ENCODE results near the gene TADA2B. TPM values are rescaled to one million over a fixed set of nuclear protein-coding genes. Genes with fewer than 3 reads are reported as not detected.

TADA2B gene
- total RNA-seq, 4 donors from 2014 or later = 17.5 to 26.6 (median 23.9) TPM

DNA sequence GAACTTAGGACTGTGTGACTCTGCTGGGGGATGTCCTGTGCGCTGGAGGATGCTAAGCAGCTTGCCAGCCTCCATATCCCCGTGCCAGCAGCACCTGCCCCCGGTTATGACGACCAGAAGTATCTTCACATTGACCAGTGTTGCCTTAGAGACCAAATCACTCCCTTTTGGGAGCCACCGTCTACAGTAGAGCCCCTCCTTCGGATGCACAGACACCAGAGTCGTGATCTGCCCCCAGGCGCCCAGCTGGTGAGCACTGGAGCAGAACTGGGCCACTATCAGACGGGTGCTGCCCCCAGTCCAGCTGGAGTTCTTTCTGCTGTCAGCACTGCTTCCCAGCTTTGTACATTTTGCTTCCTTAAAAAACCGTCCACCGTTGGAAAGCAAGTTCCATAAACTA, 30.0 kb upstream of the TADA2B start:
- Histone ChIP-seq H3K4me1 (no peaks in the 10 kb centered on the region), H3K4me3 (no peak overlapping the region), H3K27me3 (no peaks in the 10 kb centered on the region), H3K9me3 (no peaks in the 10 kb centered on the region), H3K27ac (no peak overlapping the region), H3K36me3 (peaks cover 89% of the 10 kb centered on the region)
- no peak for DNase-seq (ENCODE audit: low spot score in 2 of 2)
- WGBS = 93% methylated on average over 6 of the region's 11 CpGs
- TF ChIP-seq EP300 (IDR thresholded peaks at IDR 0.05) (no peak), POLR2A (IDR thresholded peaks at IDR 0.05) (no peak), POLR2AphosphoS5 (IDR thresholded peaks at IDR 0.05) (no peak)
- TF ChIP-seq, protein P1, sequence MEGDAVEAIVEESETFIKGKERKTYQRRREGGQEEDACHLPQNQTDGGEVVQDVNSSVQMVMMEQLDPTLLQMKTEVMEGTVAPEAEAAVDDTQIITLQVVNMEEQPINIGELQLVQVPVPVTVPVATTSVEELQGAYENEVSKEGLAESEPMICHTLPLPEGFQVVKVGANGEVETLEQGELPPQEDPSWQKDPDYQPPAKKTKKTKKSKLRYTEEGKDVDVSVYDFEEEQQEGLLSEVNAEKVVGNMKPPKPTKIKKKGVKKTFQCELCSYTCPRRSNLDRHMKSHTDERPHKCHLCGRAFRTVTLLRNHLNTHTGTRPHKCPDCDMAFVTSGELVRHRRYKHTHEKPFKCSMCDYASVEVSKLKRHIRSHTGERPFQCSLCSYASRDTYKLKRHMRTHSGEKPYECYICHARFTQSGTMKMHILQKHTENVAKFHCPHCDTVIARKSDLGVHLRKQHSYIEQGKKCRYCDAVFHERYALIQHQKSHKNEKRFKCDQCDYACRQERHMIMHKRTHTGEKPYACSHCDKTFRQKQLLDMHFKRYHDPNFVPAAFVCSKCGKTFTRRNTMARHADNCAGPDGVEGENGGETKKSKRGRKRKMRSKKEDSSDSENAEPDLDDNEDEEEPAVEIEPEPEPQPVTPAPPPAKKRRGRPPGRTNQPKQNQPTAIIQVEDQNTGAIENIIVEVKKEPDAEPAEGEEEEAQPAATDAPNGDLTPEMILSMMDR (IDR thresholded peaks at IDR 0.05) = no peak

DNA sequence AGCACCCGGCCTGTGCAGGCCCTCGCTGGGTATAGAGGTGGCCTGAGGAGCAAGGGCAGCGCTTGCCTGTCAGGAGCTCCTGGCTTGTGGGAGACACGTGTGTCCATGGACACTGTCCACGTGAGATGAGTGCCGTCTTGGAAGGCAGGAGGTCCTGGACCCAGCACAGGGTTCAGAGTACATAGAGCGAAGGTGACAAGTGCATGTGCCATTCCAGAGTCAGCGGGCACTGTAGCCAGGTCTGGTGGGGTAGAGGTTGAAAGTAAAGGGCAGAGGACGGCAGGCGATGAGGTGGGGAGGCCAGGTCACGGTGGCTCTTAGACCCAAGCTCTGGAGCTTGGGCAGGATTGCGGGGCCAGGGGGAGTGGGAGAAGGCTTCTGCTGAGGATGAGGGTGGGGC, 28.4 kb upstream of the TADA2B start:
- H3K4me1 ChIP-seq = no peaks in the 10 kb centered on the region
- H3K4me3 ChIP-seq = no peak overlapping the region
- no peaks in the 10 kb centered on the region for H3K27me3 ChIP-seq
- peaks cover 88% of the 10 kb centered on the region for H3K36me3 ChIP-seq
- no peak overlapping the region for H3K27ac ChIP-seq
- no peak for DNase-seq (ENCODE audit: low spot score in 2 of 2)
- TF ChIP-seq POLR2A (IDR thresholded peaks at IDR 0.05) (no peak), POLR2AphosphoS5 (IDR thresholded peaks at IDR 0.05) (no peak), EP300 (IDR thresholded peaks at IDR 0.05) (no peak)
- TF ChIP-seq, protein P1 (IDR thresholded peaks at IDR 0.05) = no peak
- H3K9me3 ChIP-seq = no peaks in the 10 kb centered on the region
- 98% methylated on average over 12 of the region's 12 CpGs for WGBS

DNA sequence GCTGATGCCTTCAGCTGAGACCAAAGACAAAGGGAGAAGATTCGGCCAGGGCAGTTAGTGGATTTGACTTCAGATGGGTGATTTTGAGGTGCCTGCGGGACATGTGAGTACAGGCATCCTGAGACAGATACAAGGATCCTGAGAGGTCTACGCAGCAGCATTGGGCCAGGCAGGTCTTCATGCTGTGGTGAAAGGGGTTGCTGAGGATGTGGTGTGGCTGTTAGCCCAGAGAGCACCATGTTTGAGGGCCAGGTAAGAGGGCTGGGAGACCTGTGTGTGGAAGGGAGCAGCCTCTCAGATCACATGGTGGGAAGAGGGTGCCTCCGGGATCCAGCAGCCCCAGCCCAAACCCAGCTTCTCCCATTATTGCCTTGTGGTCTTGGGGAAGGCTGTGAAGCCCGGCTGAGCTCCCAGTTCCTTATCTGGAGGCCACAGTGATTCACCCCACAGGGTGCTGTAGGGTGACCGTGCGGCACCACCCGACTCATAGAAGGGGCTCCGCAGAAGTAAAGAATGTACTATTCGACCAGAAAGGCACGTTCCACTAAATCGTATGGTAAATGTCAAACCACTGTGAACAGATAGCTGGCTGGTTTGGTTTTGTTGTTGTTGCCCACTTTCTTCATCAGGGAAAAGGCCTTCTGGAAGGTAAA, 27.7 kb upstream of the TADA2B start:
- WGBS = 96% methylated on average over 10 of the region's 12 CpGs

DNA sequence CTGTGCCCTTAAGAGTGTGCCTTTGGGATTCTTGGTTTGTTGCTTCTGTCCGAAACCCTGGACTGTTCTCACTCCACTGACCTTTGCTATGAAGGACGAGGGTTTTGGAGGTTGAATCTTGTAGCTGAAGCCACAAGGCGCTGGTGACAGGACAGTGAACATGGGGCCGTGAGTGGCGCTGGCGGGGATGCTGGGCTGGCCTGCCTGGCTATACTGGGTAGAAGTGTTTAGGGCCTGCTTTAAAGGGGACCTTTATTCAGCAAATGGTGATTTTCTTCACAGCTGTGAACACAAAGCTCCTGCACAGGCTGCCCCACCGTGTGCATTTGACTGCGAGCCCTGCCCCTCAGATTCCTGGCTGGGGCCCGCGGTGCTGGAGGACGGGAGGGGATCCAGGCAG, 27.1 kb upstream of the TADA2B start:
- H3K27ac ChIP-seq = no peak overlapping the region
- H3K4me1 ChIP-seq = no peaks in the 10 kb centered on the region
- H3K4me3 ChIP-seq = no peak overlapping the region
- H3K36me3 ChIP-seq = peaks cover 85% of the 10 kb centered on the region
- TF ChIP-seq POLR2A (IDR thresholded peaks at IDR 0.05) (no peak), POLR2AphosphoS5 (IDR thresholded peaks at IDR 0.05) (no peak), EP300 (IDR thresholded peaks at IDR 0.05) (no peak)
- TF ChIP-seq, protein P1 (IDR thresholded peaks at IDR 0.05) = no peak
- no peak for DNase-seq (ENCODE audit: low spot score in 2 of 2)
- no peaks in the 10 kb centered on the region for H3K9me3 ChIP-seq
- 88% methylated on average over 11 of the region's 11 CpGs for WGBS
- no peaks in the 10 kb centered on the region for H3K27me3 ChIP-seq

More for the DNA sequence above, 27.7 kb upstream of the TADA2B start:
- no peak overlapping the region for H3K27ac ChIP-seq
- no peak for TF ChIP-seq EP300 (IDR thresholded peaks at IDR 0.05)
- TF ChIP-seq POLR2A (IDR thresholded peaks at IDR 0.05) = no peak
- TF ChIP-seq, protein P1 (IDR thresholded peaks at IDR 0.05) = no peak
- no peak for TF ChIP-seq POLR2AphosphoS5 (IDR thresholded peaks at IDR 0.05)
- no peak for DNase-seq (ENCODE audit: low spot score in 2 of 2)
- no peaks in the 10 kb centered on the region for H3K9me3 ChIP-seq
- H3K27me3 ChIP-seq = no peaks in the 10 kb centered on the region
- H3K4me3 ChIP-seq = no peak overlapping the region
- peaks cover 87% of the 10 kb centered on the region for H3K36me3 ChIP-seq
- H3K4me1 ChIP-seq = no peaks in the 10 kb centered on the region

DNA sequence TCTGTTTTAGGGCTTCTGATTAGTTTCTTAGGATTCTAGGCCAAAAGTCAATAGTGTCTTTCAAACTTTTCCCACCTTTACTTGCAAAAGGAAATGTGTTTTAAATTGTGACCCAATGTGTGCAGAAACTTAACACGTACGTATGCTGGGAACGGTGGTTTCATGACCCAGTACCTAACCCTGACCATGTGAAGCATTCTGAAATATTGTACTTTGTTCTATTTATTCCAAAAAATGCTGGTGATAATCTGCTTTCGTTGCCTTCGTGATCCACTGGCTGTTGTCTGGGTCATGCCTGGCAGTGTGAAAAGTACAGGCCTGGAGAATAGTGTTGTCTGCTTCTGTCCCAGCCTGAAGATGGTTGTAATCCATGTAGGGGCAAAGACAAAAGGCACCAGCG, 26.7 kb upstream of the TADA2B start:
- DNase-seq (ENCODE audit: low spot score in 2 of 2) = no peak
- Histone ChIP-seq H3K36me3 (peaks cover 81% of the 10 kb centered on the region), H3K27ac (no peak overlapping the region), H3K27me3 (no peaks in the 10 kb centered on the region), H3K4me3 (no peak overlapping the region), H3K9me3 (no peaks in the 10 kb centered on the region), H3K4me1 (no peaks in the 10 kb centered on the region)
- TF ChIP-seq POLR2AphosphoS5 (IDR thresholded peaks at IDR 0.05) = no peak
- TF ChIP-seq, protein P1 (IDR thresholded peaks at IDR 0.05) = no peak
- no peak for TF ChIP-seq POLR2A (IDR thresholded peaks at IDR 0.05)
- TF ChIP-seq EP300 (IDR thresholded peaks at IDR 0.05) = no peak
- WGBS = 93% methylated on average over 6 of the region's 6 CpGs

Measured in suprapubic skin (tissue), 4 donors.